ENCODE results near the gene NOL4L. TPM values are rescaled to one million over a fixed set of nuclear protein-coding genes. Genes with fewer than 3 reads are reported as not detected.
A peak's percentile ranks its signal among the peaks of the same experiment; 100 is the strongest.

NOL4L gene
- total and polyA plus RNA-seq, 7 donors, result 0.61 to 2.7 (median 1.3) TPM

GRCh38 chr20:32448306-32449056 lies 136.7 kb downstream of the NOL4L start:
- Histone ChIP-seq H3K36me3 (ENCODE audit: insufficient read depth in 1 of 2, low read depth in 1 of 2) (peaks cover 0 to 18% of the 10 kb centered on the region in 2 donors), H3K4me3 (no peak overlapping the region), H3K27ac (no peak overlapping the region), H3K4me1 (peaks cover 13% of the 10 kb centered on the region), H3K27me3 (ENCODE audit: insufficient read depth in 3 of 3, low read length in 2 of 3) (peaks cover 0 to 1% (median 0%) of the 10 kb centered on the region in 3 donors), H3K9me3 (no peaks in the 10 kb centered on the region)
- intact Hi-C loops (cut with DNase I), result no loop called here
- ATAC-seq, result no peak
- WGBS, 3 donors, result 61 to 69% (median 68%) methylated on average over 13 of the region's 13 CpGs
- no peak for DNase-seq
- TF ChIP-seq CTCF (IDR thresholded peaks at IDR 0.05), result no peak

GRCh38 chr20:32447136-32448027 lies 137.8 kb downstream of the NOL4L start:
- Histone ChIP-seq H3K4me3 (no peak overlapping the region), H3K9me3 (no peaks in the 10 kb centered on the region), H3K36me3 (ENCODE audit: insufficient read depth in 1 of 2, low read depth in 1 of 2) (peaks cover 0 to 21% of the 10 kb centered on the region in 2 donors), H3K27me3 (ENCODE audit: insufficient read depth in 3 of 3, low read length in 2 of 3) (peaks cover 0 to 1% (median 0%) of the 10 kb centered on the region in 3 donors), H3K4me1 (peaks cover 13% of the 10 kb centered on the region), H3K27ac (no peak overlapping the region)
- no peak for DNase-seq
- WGBS, 3 donors, result 65 to 80% (median 65%) methylated on average over 22 of the region's 22 CpGs
- TF ChIP-seq CTCF (IDR thresholded peaks at IDR 0.05), result no peak
- peak in 2 of 4 donors; percentile 21 to 35 for ATAC-seq
- intact Hi-C loops (cut with DNase I), result no loop called here

- no peaks in the 10 kb centered on the region for H3K9me3 ChIP-seq
- no peak for DNase-seq
- H3K4me1 ChIP-seq, result peaks cover 13% of the 10 kb centered on the region
These were observed 138.6 kb downstream of the NOL4L start for GRCh38 chr20:32446301-32447100.

More at GRCh38 chr20:32446301-32447100, 138.6 kb downstream of the NOL4L start:
- H3K27ac ChIP-seq, result no peak overlapping the region
- no peak for TF ChIP-seq CTCF (IDR thresholded peaks at IDR 0.05)
- peaks cover 0 to 1% (median 0%) of the 10 kb centered on the region in 3 donors for H3K27me3 ChIP-seq (ENCODE audit: insufficient read depth in 3 of 3, low read length in 2 of 3)
- peaks cover 0 to 22% of the 10 kb centered on the region in 2 donors for H3K36me3 ChIP-seq (ENCODE audit: insufficient read depth in 1 of 2, low read depth in 1 of 2)
- H3K4me3 ChIP-seq, result no peak overlapping the region
- ATAC-seq, result peak; percentile 25 to 58 (median 52)
- WGBS, 3 donors, result 78 to 80% (median 79%) methylated on average over 14 of the region's 14 CpGs
- intact Hi-C loops (cut with DNase I), result no loop called here
